Skeletal muscle tissue (tissue), 4 donors: Measurements from ENCODE around the gene MEGF6. TPM values are rescaled to one million over a fixed set of nuclear protein-coding genes. Genes with fewer than 3 reads are reported as not detected.

Experiments
- H3K27ac ChIP-seq: one replicate; pipeline ENCODE4 v1.7.0; 2013; ENCODE audit warnings: mild to moderate bottlenecking, low read depth, low read length, inconsistent platforms
- H3K27me3 ChIP-seq, 3 donors: one replicate each; pipeline ENCODE4 v1.7.0; 2013; ENCODE audit warnings: low read length in 3 of 3; ENCODE audit not compliant: control insufficient read depth in 3 of 3, insufficient read depth in 3 of 3
- H3K36me3 ChIP-seq, 3 donors: one replicate each; pipeline ENCODE4 v1.7.0; 2013; ENCODE audit warnings: low read length in 3 of 3; ENCODE audit not compliant: control insufficient read depth in 3 of 3, insufficient read depth in 3 of 3
- H3K4me1 ChIP-seq, 3 donors: one replicate each; pipeline ENCODE4 v1.7.0; 2013; ENCODE audit warnings: low read length in 3 of 3, mild to moderate bottlenecking in 3 of 3; ENCODE audit not compliant: control insufficient read depth in 3 of 3, insufficient read depth in 3 of 3
- H3K4me3 ChIP-seq, 3 donors: one replicate each; pipeline ENCODE4 v1.7.0; 2013; ENCODE audit warnings: low read length in 3 of 3
- H3K9ac ChIP-seq, 3 donors: one replicate each; pipeline ENCODE4 v1.7.0; 2013; ENCODE audit warnings: low read length in 3 of 3, mild to moderate bottlenecking in 3 of 3, moderate library complexity in 2 of 3, low read depth in 1 of 3
- H3K9me3 ChIP-seq, 3 donors: one replicate each; pipeline ENCODE4 v1.7.0; 2013; ENCODE audit warnings: low read length in 3 of 3; ENCODE audit not compliant: control insufficient read depth in 3 of 3
- total RNA-seq: library from RNA; depleted of rRNA; stranded (reverse); fragments of >200 nt; gene quantifications from one replicate; pipeline ENCODE4 v1.2.3, GENCODE V29; 2014
- donor health status: Osteomylitis.

MEGF6 gene
- total RNA-seq, 1 donor from 2014 or later, result 10.4 TPM

- Histone ChIP-seq H3K4me1 (peaks cover 0 to 3% (median under 1%) of the 10 kb centered on the region in 3 donors), H3K9me3 (no peaks in the 10 kb centered on the region), H3K27me3 (no peaks in the 10 kb centered on the region), H3K36me3 (no peaks in the 10 kb centered on the region), H3K27ac (no peak overlapping the region), H3K4me3 (no peak overlapping the region), H3K9ac (no peak overlapping the region)
Measured at GRCh38 chr1:3510956-3511250, 100.4 kb downstream of the MEGF6 start.

DNA sequence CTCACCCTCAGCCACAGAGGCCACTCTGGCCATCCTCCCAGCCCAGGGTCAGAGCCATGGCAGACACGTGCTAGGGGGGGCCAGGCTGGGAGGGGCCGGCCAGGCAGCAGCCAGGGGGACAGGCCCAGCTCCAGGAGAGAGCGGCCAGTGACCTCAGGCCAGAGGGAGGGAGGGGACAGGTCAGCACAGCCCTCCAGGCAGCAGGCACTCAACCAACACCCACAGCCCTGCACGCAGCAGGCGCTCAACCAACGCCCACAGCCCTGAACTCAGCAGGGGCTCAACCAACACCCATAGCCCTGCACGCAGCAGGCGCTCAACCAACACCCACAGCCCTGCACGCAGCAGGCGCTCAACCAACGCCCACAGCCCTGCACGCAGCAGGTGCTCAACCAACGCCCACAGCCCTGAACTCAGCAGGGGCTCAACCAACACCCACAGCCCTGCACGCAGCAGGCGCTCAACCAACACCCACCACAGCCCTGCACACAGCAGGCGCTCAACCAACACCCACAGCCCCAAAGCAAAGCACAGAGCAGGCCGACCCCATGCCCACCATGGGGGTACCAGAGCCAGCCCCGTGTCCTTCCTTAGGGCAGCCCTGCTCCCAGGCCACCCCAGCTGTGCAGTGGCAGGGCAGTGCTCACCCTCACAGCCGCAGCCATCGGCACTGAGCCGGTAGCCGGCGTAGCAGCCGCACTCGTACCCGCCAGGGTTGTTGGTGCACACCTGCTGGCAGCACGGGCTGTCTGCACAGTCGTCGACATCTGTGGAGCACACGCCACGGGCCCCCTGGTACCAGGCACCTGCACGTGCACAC lies 101.0 kb downstream of the MEGF6 start:
- Histone ChIP-seq H3K27me3 (no peaks in the 10 kb centered on the region), H3K27ac (no peak overlapping the region), H3K36me3 (no peaks in the 10 kb centered on the region), H3K4me1 (peaks cover 0 to 9% (median 6%) of the 10 kb centered on the region in 3 donors), H3K9ac (no peak overlapping the region), H3K4me3 (no peak overlapping the region), H3K9me3 (no peaks in the 10 kb centered on the region)

DNA sequence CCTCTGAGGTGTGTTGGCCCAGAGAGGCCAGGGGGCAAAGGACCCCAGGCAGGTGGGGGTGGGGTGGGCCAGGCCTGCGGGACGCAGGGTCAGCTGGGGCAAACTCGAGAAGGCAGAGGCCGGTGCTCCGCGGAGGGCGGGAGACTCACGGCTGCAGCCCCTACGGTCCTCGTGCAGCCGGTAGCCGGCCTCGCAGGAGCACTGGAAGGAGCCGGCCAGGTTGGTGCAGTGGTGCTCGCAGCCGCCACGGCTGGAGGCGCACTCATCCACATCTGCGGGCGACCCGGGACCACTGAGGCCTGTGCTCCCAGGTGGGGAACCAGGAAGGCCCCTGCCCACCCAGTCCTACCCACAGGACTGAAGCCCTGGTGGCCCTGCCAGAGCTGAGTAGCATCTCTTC lies 101.6 kb downstream of the MEGF6 start:
- Histone ChIP-seq H3K4me3 (no peak overlapping the region), H3K27ac (no peak overlapping the region)

DNA sequence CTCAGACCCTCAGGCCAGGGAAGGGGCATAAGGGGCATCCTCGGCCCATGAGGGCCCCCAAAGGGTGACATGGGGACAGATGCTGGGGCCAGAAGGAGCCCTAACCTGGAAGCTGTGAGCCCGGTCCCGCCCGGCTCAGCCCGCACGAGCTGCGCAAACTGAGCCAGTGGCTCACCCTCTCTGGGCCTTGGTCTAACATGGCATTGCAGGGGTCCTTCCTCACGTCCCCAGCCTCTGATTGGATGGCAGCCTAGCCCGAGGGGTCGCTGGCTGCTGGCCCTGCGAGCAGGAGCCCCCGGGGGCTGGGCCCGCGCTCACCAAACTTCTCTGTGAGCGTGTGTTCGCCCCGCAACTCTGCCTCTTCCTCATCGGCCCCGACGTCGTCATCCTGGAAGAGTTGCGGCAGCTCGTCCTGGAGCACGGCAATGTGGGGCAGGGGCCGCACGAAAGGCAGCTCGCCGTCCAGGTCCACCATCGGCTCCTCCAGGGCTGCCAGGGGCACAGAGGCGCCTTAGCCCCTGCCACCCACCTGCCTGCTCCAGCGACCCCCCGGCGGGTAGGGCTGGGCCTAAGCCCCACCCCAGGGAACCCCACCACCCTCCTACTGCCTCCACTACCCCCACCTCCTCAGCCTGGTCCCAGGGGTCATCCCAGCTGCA lies 102.4 kb downstream of the MEGF6 start:
- Histone ChIP-seq H3K36me3 (no peaks in the 10 kb centered on the region), H3K9me3 (no peaks in the 10 kb centered on the region), H3K27me3 (no peaks in the 10 kb centered on the region), H3K27ac (no peak overlapping the region), H3K9ac (no peak overlapping the region), H3K4me1 (peaks cover 12 to 22% (median 20%) of the 10 kb centered on the region in 3 donors), H3K4me3 (no peak overlapping the region)

More for the DNA sequence above, 101.6 kb downstream of the MEGF6 start:
- H3K9me3 ChIP-seq, result no peaks in the 10 kb centered on the region
- H3K36me3 ChIP-seq, result no peaks in the 10 kb centered on the region
- H3K4me1 ChIP-seq, result peaks cover 5 to 15% (median 12%) of the 10 kb centered on the region in 3 donors
- no peaks in the 10 kb centered on the region for H3K27me3 ChIP-seq
- H3K9ac ChIP-seq, result no peak overlapping the region

- no peak overlapping the region for H3K9ac ChIP-seq
- no peaks in the 10 kb centered on the region for H3K27me3 ChIP-seq
- no peak overlapping the region for H3K27ac ChIP-seq
- no peak overlapping the region for H3K4me3 ChIP-seq
- H3K4me1 ChIP-seq, result peaks cover 19 to 34% (median 32%) of the 10 kb centered on the region in 3 donors
- H3K9me3 ChIP-seq, result no peaks in the 10 kb centered on the region
- no peaks in the 10 kb centered on the region for H3K36me3 ChIP-seq
Measured at GRCh38 chr1:3507636-3508275, 103.6 kb downstream of the MEGF6 start.

DNA sequence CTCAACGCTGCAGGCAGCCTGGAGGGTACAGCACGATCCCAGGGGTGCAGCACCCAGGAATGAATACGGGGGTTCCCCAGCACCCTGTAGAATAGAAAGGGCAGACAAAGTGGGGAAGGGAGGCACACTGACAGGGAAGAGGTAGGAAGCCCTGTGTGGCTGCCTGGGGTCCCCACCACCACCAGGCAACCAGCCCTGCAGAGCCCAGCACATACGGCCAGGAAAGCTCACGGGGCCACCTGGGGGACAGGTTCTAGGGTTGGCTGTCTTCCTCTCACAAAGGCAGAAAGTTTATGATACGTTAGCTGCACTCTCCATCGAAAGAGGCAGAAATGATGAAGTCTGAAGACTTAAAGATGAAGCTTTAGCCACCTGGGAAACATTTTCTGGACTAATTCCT lies 104.4 kb downstream of the MEGF6 start:
- Histone ChIP-seq H3K9ac (no peak overlapping the region), H3K9me3 (no peaks in the 10 kb centered on the region), H3K36me3 (no peaks in the 10 kb centered on the region), H3K4me1 (peaks cover 19 to 36% (median 34%) of the 10 kb centered on the region in 3 donors), H3K27ac (no peak overlapping the region), H3K4me3 (no peak overlapping the region), H3K27me3 (no peaks in the 10 kb centered on the region)

DNA sequence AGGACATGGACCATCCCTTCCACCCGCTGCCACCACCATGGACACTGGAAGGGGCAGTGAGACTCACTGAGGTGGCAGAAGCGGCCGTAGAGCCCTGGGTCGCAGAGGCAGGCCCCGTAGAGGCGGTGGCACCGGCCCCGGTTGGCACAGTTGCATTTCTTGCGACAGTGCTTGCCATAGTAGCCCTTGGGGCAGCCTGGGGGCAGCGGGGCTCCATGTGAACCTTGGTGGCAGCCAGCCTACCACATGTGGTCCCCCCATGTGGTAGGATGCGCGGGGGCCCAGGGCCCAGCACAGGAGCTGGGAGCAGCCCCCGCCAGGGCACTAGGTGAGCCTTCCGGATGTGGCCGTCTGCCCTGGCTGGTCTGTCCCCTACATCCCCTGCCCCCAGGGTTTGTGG lies 105.3 kb downstream of the MEGF6 start:
- Histone ChIP-seq H3K9me3 (no peaks in the 10 kb centered on the region), H3K27ac (no peak overlapping the region), H3K4me3 (no peak overlapping the region), H3K4me1 (peaks cover 19 to 40% (median 36%) of the 10 kb centered on the region in 3 donors), H3K9ac (peak overlapping the region in 1 of 3 donors; percentile 85), H3K36me3 (no peaks in the 10 kb centered on the region), H3K27me3 (no peaks in the 10 kb centered on the region)

GRCh38 chr1:3505161-3505560 lies 106.1 kb downstream of the MEGF6 start:
- peak overlapping the region in 1 of 3 donors; percentile 85 for H3K9ac ChIP-seq
- H3K36me3 ChIP-seq, result no peaks in the 10 kb centered on the region
- H3K9me3 ChIP-seq, result no peaks in the 10 kb centered on the region
- no peaks in the 10 kb centered on the region for H3K27me3 ChIP-seq
- peak overlapping the region in 1 of 3 donors; percentile 49 for H3K4me3 ChIP-seq
- peaks cover 19 to 42% (median 38%) of the 10 kb centered on the region in 3 donors for H3K4me1 ChIP-seq
- peak overlapping the region; percentile 94 for H3K27ac ChIP-seq

GRCh38 chr1:3504822-3505153 lies 106.5 kb downstream of the MEGF6 start:
- Histone ChIP-seq H3K36me3 (no peaks in the 10 kb centered on the region), H3K9me3 (no peaks in the 10 kb centered on the region), H3K4me1 (peaks cover 19 to 42% (median 38%) of the 10 kb centered on the region in 3 donors), H3K27me3 (no peaks in the 10 kb centered on the region), H3K27ac (peak overlapping the region; percentile 94), H3K9ac (peak overlapping the region; percentile 64 to 85 (median 68)), H3K4me3 (peak overlapping the region in 2 of 3 donors; percentile 40 to 68)
